ENCODE measurements around the gene TM4SF4.

DNA sequence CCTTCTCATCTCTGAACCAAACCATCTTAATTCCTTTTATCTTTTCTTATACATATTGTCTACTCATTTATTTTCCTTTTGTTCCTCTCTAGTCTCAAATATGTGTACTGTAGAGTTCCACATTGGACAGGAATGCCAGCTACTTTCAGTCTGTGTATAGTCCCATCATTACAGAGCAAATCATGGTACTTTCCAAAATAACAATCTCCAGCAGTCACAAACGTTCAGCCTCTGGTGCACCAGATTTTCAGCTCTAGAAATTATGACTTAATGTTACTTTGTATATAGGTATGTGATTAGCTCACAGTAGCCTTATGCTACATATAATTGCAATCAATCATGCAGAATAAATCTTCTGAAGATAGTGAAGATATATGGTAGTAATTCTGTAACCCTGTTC lies 32.5 kb upstream of the TM4SF4 start:
- TF ChIP-seq, protein P1, sequence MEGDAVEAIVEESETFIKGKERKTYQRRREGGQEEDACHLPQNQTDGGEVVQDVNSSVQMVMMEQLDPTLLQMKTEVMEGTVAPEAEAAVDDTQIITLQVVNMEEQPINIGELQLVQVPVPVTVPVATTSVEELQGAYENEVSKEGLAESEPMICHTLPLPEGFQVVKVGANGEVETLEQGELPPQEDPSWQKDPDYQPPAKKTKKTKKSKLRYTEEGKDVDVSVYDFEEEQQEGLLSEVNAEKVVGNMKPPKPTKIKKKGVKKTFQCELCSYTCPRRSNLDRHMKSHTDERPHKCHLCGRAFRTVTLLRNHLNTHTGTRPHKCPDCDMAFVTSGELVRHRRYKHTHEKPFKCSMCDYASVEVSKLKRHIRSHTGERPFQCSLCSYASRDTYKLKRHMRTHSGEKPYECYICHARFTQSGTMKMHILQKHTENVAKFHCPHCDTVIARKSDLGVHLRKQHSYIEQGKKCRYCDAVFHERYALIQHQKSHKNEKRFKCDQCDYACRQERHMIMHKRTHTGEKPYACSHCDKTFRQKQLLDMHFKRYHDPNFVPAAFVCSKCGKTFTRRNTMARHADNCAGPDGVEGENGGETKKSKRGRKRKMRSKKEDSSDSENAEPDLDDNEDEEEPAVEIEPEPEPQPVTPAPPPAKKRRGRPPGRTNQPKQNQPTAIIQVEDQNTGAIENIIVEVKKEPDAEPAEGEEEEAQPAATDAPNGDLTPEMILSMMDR (IDR thresholded peaks at IDR 0.05) = no peak
- no peak for TF ChIP-seq POLR2A (IDR thresholded peaks at IDR 0.05)
